ENCODE results near the gene KCNS3.
A peak's percentile ranks its signal among the peaks of the same experiment; 100 is the strongest.
"Not testable (repeated sequence)": the region's sequence is repeated elsewhere in the genome, so short reads cannot be mapped to it uniquely, and the experiment has no call there.

Gene KCNS3

GRCh38 chr2:17934721-17935120 is 56.3 kb downstream of the KCNS3 start:
- DNase-seq: no peak
- in situ Hi-C loops (cut with MboI; ENCODE audit: low pct_unique_long_range_greater_than_20kb, low sequenced_read_pairs): no loop called here

GRCh38 chr2:17935242-17935885 is 56.9 kb downstream of the KCNS3 start:
- in situ Hi-C loops (cut with MboI; ENCODE audit: low pct_unique_long_range_greater_than_20kb, low sequenced_read_pairs): no loop called here
- DNase-seq: no peak

- in situ Hi-C loops (cut with MboI; ENCODE audit: low pct_unique_long_range_greater_than_20kb, low sequenced_read_pairs): no loop called here
Measured at GRCh38 chr2:17936599-17936998, 58.1 kb downstream of the KCNS3 start.

GRCh38 chr2:17940091-17940630 is 61.7 kb downstream of the KCNS3 start:
- in situ Hi-C loops (cut with MboI; ENCODE audit: low pct_unique_long_range_greater_than_20kb, low sequenced_read_pairs): no loop called here

More at GRCh38 chr2:17936599-17936998, 58.1 kb downstream of the KCNS3 start:
- DNase-seq: no peak

GRCh38 chr2:17943444-17943843 is 65.0 kb downstream of the KCNS3 start:
- no peak for DNase-seq
- in situ Hi-C loops (cut with MboI; ENCODE audit: low pct_unique_long_range_greater_than_20kb, low sequenced_read_pairs): no loop called here

More at GRCh38 chr2:17940091-17940630, 61.7 kb downstream of the KCNS3 start:
- no peak for DNase-seq

GRCh38 chr2:17947113-17947512 is 68.6 kb downstream of the KCNS3 start:
- DNase-seq: no peak
- in situ Hi-C loops (cut with MboI; ENCODE audit: low pct_unique_long_range_greater_than_20kb, low sequenced_read_pairs): no loop called here

GRCh38 chr2:17950006-17950405 is 71.5 kb downstream of the KCNS3 start:
- no peak for DNase-seq

GRCh38 chr2:17951563-17951962 is 73.1 kb downstream of the KCNS3 start:
- no peak for DNase-seq
- in situ Hi-C loops (cut with MboI; ENCODE audit: low pct_unique_long_range_greater_than_20kb, low sequenced_read_pairs): no loop called here

More at GRCh38 chr2:17950006-17950405, 71.5 kb downstream of the KCNS3 start:
- in situ Hi-C loops (cut with MboI; ENCODE audit: low pct_unique_long_range_greater_than_20kb, low sequenced_read_pairs): no loop called here

GRCh38 chr2:17958466-17959092 is 80.1 kb downstream of the KCNS3 start:
- DNase-seq: no peak
- in situ Hi-C loops (cut with MboI; ENCODE audit: low pct_unique_long_range_greater_than_20kb, low sequenced_read_pairs): no loop called here

GRCh38 chr2:17959356-17959755 is 80.9 kb downstream of the KCNS3 start:
- in situ Hi-C loops (cut with MboI; ENCODE audit: low pct_unique_long_range_greater_than_20kb, low sequenced_read_pairs): no loop called here
- no peak for DNase-seq

GRCh38 chr2:17959833-17960232 is 81.4 kb downstream of the KCNS3 start:
- in situ Hi-C loops (cut with MboI; ENCODE audit: low pct_unique_long_range_greater_than_20kb, low sequenced_read_pairs): no loop called here
- DNase-seq: no peak

- in situ Hi-C loops (cut with MboI; ENCODE audit: low pct_unique_long_range_greater_than_20kb, low sequenced_read_pairs): no loop called here
- no peak for DNase-seq
Measured at GRCh38 chr2:17960925-17961324, 82.5 kb downstream of the KCNS3 start.

GRCh38 chr2:17961789-17962188 is 83.3 kb downstream of the KCNS3 start:
- DNase-seq: no peak
- in situ Hi-C loops (cut with MboI; ENCODE audit: low pct_unique_long_range_greater_than_20kb, low sequenced_read_pairs): no loop called here

GRCh38 chr2:17962876-17963275 is 84.4 kb downstream of the KCNS3 start:
- DNase-seq: no peak
- in situ Hi-C loops (cut with MboI; ENCODE audit: low pct_unique_long_range_greater_than_20kb, low sequenced_read_pairs): no loop called here

- DNase-seq; in situ Hi-C loops (cut with MboI; ENCODE audit: low pct_unique_long_range_greater_than_20kb, low sequenced_read_pairs): not testable (repeated sequence)
Measured at GRCh38 chr2:17963571-17963970, 85.1 kb downstream of the KCNS3 start.

GRCh38 chr2:17965196-17965595 is 86.7 kb downstream of the KCNS3 start:
- in situ Hi-C loops (cut with MboI; ENCODE audit: low pct_unique_long_range_greater_than_20kb, low sequenced_read_pairs): no loop called here
- no peak for DNase-seq

- DNase-seq: peak; percentile 12
- in situ Hi-C loops (cut with MboI; ENCODE audit: low pct_unique_long_range_greater_than_20kb, low sequenced_read_pairs): no loop called here
Measured at GRCh38 chr2:17966798-17967197, 88.3 kb downstream of the KCNS3 start.

GRCh38 chr2:17969661-17970060 is 91.2 kb downstream of the KCNS3 start:
- in situ Hi-C loops (cut with MboI; ENCODE audit: low pct_unique_long_range_greater_than_20kb, low sequenced_read_pairs): no loop called here

GRCh38 chr2:17971531-17972125 is 93.2 kb downstream of the KCNS3 start:
- no peak for DNase-seq
- in situ Hi-C loops (cut with MboI; ENCODE audit: low pct_unique_long_range_greater_than_20kb, low sequenced_read_pairs): no loop called here

More at GRCh38 chr2:17969661-17970060, 91.2 kb downstream of the KCNS3 start:
- DNase-seq: no peak

- in situ Hi-C loops (cut with MboI; ENCODE audit: low pct_unique_long_range_greater_than_20kb, low sequenced_read_pairs): no loop called here
- DNase-seq: no peak
Measured at GRCh38 chr2:17972991-17973390, 94.5 kb downstream of the KCNS3 start.
